ENCODE results near the gene MINDY2.

MINDY2 gene

GRCh38 chr15:58741032-58741431 is 30.1 kb upstream of the MINDY2 start:
- H3K9ac ChIP-seq (ENCODE audit: low read length): no peak overlapping the region

GRCh38 chr15:58742022-58742813 is 28.9 kb upstream of the MINDY2 start:
- Histone ChIP-seq H3K9me3 (ENCODE audit: control insufficient read depth, insufficient read depth, low read depth, low read length) (no peaks in the 10 kb centered on the region), H3K36me3 (ENCODE audit: control insufficient read depth, insufficient read depth, low read length) (no peaks in the 10 kb centered on the region), H3K9ac (ENCODE audit: low read length) (no peak overlapping the region), H3K4me3 (ENCODE audit: low read depth, low read length) (no peak overlapping the region), H3K27ac (ENCODE audit: low read depth, low read length) (no peak overlapping the region), H3K4me1 (ENCODE audit: control insufficient read depth, insufficient read depth, low read length) (peaks cover 40% of the 10 kb centered on the region), H3K27me3 (ENCODE audit: control insufficient read depth, insufficient read depth, low read length) (no peaks in the 10 kb centered on the region)

More at GRCh38 chr15:58741032-58741431, 30.1 kb upstream of the MINDY2 start:
- Histone ChIP-seq H3K27ac (ENCODE audit: low read depth, low read length) (no peak overlapping the region), H3K4me3 (ENCODE audit: low read depth, low read length) (no peak overlapping the region), H3K27me3 (ENCODE audit: control insufficient read depth, insufficient read depth, low read length) (no peaks in the 10 kb centered on the region), H3K36me3 (ENCODE audit: control insufficient read depth, insufficient read depth, low read length) (no peaks in the 10 kb centered on the region), H3K9me3 (ENCODE audit: control insufficient read depth, insufficient read depth, low read depth, low read length) (no peaks in the 10 kb centered on the region), H3K4me1 (ENCODE audit: control insufficient read depth, insufficient read depth, low read length) (peaks cover 37% of the 10 kb centered on the region)

- Histone ChIP-seq H3K27ac (ENCODE audit: low read depth, low read length) (no peak overlapping the region), H3K27me3 (ENCODE audit: control insufficient read depth, insufficient read depth, low read length) (no peaks in the 10 kb centered on the region), H3K4me3 (ENCODE audit: low read depth, low read length) (no peak overlapping the region), H3K4me1 (ENCODE audit: control insufficient read depth, insufficient read depth, low read length) (peaks cover 36% of the 10 kb centered on the region), H3K9ac (ENCODE audit: low read length) (no peak overlapping the region), H3K9me3 (ENCODE audit: control insufficient read depth, insufficient read depth, low read depth, low read length) (no peaks in the 10 kb centered on the region), H3K36me3 (ENCODE audit: control insufficient read depth, insufficient read depth, low read length) (no peaks in the 10 kb centered on the region)
These were observed 28.1 kb upstream of the MINDY2 start for GRCh38 chr15:58742819-58743502.

GRCh38 chr15:58746174-58746573 is 24.9 kb upstream of the MINDY2 start:
- H3K27me3 ChIP-seq (ENCODE audit: control insufficient read depth, insufficient read depth, low read length): no peaks in the 10 kb centered on the region
- peak overlapping the region; percentile 99; the same call in 1 of the 2 replicates for H3K4me3 ChIP-seq (ENCODE audit: low read depth, low read length)
- H3K4me1 ChIP-seq (ENCODE audit: control insufficient read depth, insufficient read depth, low read length): peaks cover 34% of the 10 kb centered on the region
- no peak overlapping the region for H3K27ac ChIP-seq (ENCODE audit: low read depth, low read length)
- no peaks in the 10 kb centered on the region for H3K36me3 ChIP-seq (ENCODE audit: control insufficient read depth, insufficient read depth, low read length)
- no peaks in the 10 kb centered on the region for H3K9me3 ChIP-seq (ENCODE audit: control insufficient read depth, insufficient read depth, low read depth, low read length)
- H3K9ac ChIP-seq (ENCODE audit: low read length): no peak overlapping the region

GRCh38 chr15:58748040-58748851 is 22.9 kb upstream of the MINDY2 start:
- no peaks in the 10 kb centered on the region for H3K27me3 ChIP-seq (ENCODE audit: control insufficient read depth, insufficient read depth, low read length)
- H3K9ac ChIP-seq (ENCODE audit: low read length): peak overlapping the region; percentile 95
- H3K4me1 ChIP-seq (ENCODE audit: control insufficient read depth, insufficient read depth, low read length): peaks cover 19% of the 10 kb centered on the region
- no peaks in the 10 kb centered on the region for H3K36me3 ChIP-seq (ENCODE audit: control insufficient read depth, insufficient read depth, low read length)
- H3K4me3 ChIP-seq (ENCODE audit: low read depth, low read length): peak overlapping the region; percentile 99
- H3K27ac ChIP-seq (ENCODE audit: low read depth, low read length): peak overlapping the region; percentile 78; the same call in 1 of the 2 replicates
- H3K9me3 ChIP-seq (ENCODE audit: control insufficient read depth, insufficient read depth, low read depth, low read length): no peaks in the 10 kb centered on the region

- Histone ChIP-seq H3K9ac (ENCODE audit: low read length) (peak overlapping the region; percentile 95), H3K4me3 (ENCODE audit: low read depth, low read length) (peak overlapping the region; percentile 99), H3K27me3 (ENCODE audit: control insufficient read depth, insufficient read depth, low read length) (no peaks in the 10 kb centered on the region), H3K4me1 (ENCODE audit: control insufficient read depth, insufficient read depth, low read length) (peaks cover 13% of the 10 kb centered on the region), H3K27ac (ENCODE audit: low read depth, low read length) (peak overlapping the region; percentile 82; the same call in 1 of the 2 replicates), H3K36me3 (ENCODE audit: control insufficient read depth, insufficient read depth, low read length) (no peaks in the 10 kb centered on the region), H3K9me3 (ENCODE audit: control insufficient read depth, insufficient read depth, low read depth, low read length) (no peaks in the 10 kb centered on the region)
These were observed 22.1 kb upstream of the MINDY2 start for GRCh38 chr15:58748852-58749531.

- peak within 1 kb of the TSS; percentile 95 for H3K9ac ChIP-seq (ENCODE audit: low read length)
- peaks cover 12% of the 10 kb centered on the region for H3K4me1 ChIP-seq (ENCODE audit: control insufficient read depth, insufficient read depth, low read length)
- no peaks in the 10 kb centered on the region for H3K27me3 ChIP-seq (ENCODE audit: control insufficient read depth, insufficient read depth, low read length)
- peak within 1 kb of the TSS; percentile 82; the same call in 1 of the 2 replicates for H3K27ac ChIP-seq (ENCODE audit: low read depth, low read length)
- no peaks in the 10 kb centered on the region for H3K36me3 ChIP-seq (ENCODE audit: control insufficient read depth, insufficient read depth, low read length)
- H3K9me3 ChIP-seq (ENCODE audit: control insufficient read depth, insufficient read depth, low read depth, low read length): no peaks in the 10 kb centered on the region
- peak within 1 kb of the TSS; percentile 99 for H3K4me3 ChIP-seq (ENCODE audit: low read depth, low read length)
These were observed 21.4 kb upstream of the MINDY2 start, which contains the start of gene ADAM10 for GRCh38 chr15:58749532-58750337. Gene ADAM10 (minus strand): TSS chr15:58749707. CDS start chr15:58749534, 173 bp downstream.

- Histone ChIP-seq H3K27ac (ENCODE audit: low read depth, low read length) (no peak overlapping the region), H3K36me3 (ENCODE audit: control insufficient read depth, insufficient read depth, low read length) (no peaks in the 10 kb centered on the region), H3K4me3 (ENCODE audit: low read depth, low read length) (no peak overlapping the region), H3K9me3 (ENCODE audit: control insufficient read depth, insufficient read depth, low read depth, low read length) (no peaks in the 10 kb centered on the region), H3K4me1 (ENCODE audit: control insufficient read depth, insufficient read depth, low read length) (peaks cover 6% of the 10 kb centered on the region; the same call in 1 of the 2 replicates), H3K27me3 (ENCODE audit: control insufficient read depth, insufficient read depth, low read length) (no peaks in the 10 kb centered on the region), H3K9ac (ENCODE audit: low read length) (no peak overlapping the region)
These were observed 18.4 kb upstream of the MINDY2 start for GRCh38 chr15:58752716-58753115.

- Histone ChIP-seq H3K9me3 (ENCODE audit: control insufficient read depth, insufficient read depth, low read depth, low read length) (no peaks in the 10 kb centered on the region), H3K9ac (ENCODE audit: low read length) (no peak overlapping the region), H3K4me3 (ENCODE audit: low read depth, low read length) (no peak overlapping the region), H3K27me3 (ENCODE audit: control insufficient read depth, insufficient read depth, low read length) (no peaks in the 10 kb centered on the region), H3K36me3 (ENCODE audit: control insufficient read depth, insufficient read depth, low read length) (no peaks in the 10 kb centered on the region), H3K4me1 (ENCODE audit: control insufficient read depth, insufficient read depth, low read length) (peaks cover 3% of the 10 kb centered on the region; the same call in 1 of the 2 replicates), H3K27ac (ENCODE audit: low read depth, low read length) (no peak overlapping the region)
These were observed 15.8 kb upstream of the MINDY2 start for GRCh38 chr15:58755350-58755749.

- Histone ChIP-seq H3K4me1 (ENCODE audit: control insufficient read depth, insufficient read depth, low read length) (no peaks in the 10 kb centered on the region), H3K27ac (ENCODE audit: low read depth, low read length) (no peak overlapping the region), H3K9me3 (ENCODE audit: control insufficient read depth, insufficient read depth, low read depth, low read length) (no peaks in the 10 kb centered on the region)
These were observed 15.1 kb upstream of the MINDY2 start for GRCh38 chr15:58755956-58756355.

More at GRCh38 chr15:58755956-58756355, 15.1 kb upstream of the MINDY2 start:
- no peaks in the 10 kb centered on the region for H3K27me3 ChIP-seq (ENCODE audit: control insufficient read depth, insufficient read depth, low read length)
- H3K4me3 ChIP-seq (ENCODE audit: low read depth, low read length): no peak overlapping the region
- no peaks in the 10 kb centered on the region for H3K36me3 ChIP-seq (ENCODE audit: control insufficient read depth, insufficient read depth, low read length)
- no peak overlapping the region for H3K9ac ChIP-seq (ENCODE audit: low read length)

Data from HUES6 (cell line).